Central memory CD8-positive, alpha-beta T cell (primary cell): ENCODE data around the gene CHSY1.

ENCODE experiments used
- ATAC-seq: fragments of 150-1000 bp; cut with Tn5 transposase; replicated peaks from 2 replicates; pipeline ENCODE4 v1.10.0; 2022; ENCODE audit warnings: mild to moderate bottlenecking, moderate FRiP score, moderate number of reproducible peaks; ENCODE audit not compliant: poor library complexity, severe bottlenecking; ENCODE audit errors: extremely low read depth
- DNase-seq, 2 donors: peaks; one replicate each; pipeline ENCODE4 v3.0.0; 2021; ENCODE audit warnings: low spot score in 2 of 2
- H3K27ac Mint-ChIP-seq: one replicate; pipeline ENCODE4 v1.8.0; 2022; ENCODE audit warnings: low read depth, mild to moderate bottlenecking, moderate library complexity, mixed read lengths
- H3K27me3 Mint-ChIP-seq: one replicate; pipeline ENCODE4 v1.8.0; 2022; ENCODE audit warnings: mixed read lengths
- H3K36me3 Mint-ChIP-seq: one replicate; pipeline ENCODE4 v1.8.0; 2022; ENCODE audit warnings: mild to moderate bottlenecking, moderate library complexity, mixed read lengths; ENCODE audit not compliant: insufficient read depth
- H3K4me1 Mint-ChIP-seq: one replicate; pipeline ENCODE4 v1.8.0; 2022; ENCODE audit warnings: mixed read lengths
- H3K4me3 Mint-ChIP-seq: one replicate; pipeline ENCODE4 v1.8.0; 2022; ENCODE audit warnings: mild to moderate bottlenecking, moderate library complexity, mixed read lengths
- H3K9me3 Mint-ChIP-seq: one replicate; pipeline ENCODE4 v1.8.0; 2022; ENCODE audit warnings: mixed read lengths

Gene CHSY1

GRCh38 chr15:101185336-101185735 lies 66.5 kb downstream of the CHSY1 start:
- no peaks in the 10 kb centered on the region for H3K27me3 Mint-ChIP-seq
- no peak for ATAC-seq
- DNase-seq: no peak
- no peak overlapping the region for H3K4me3 Mint-ChIP-seq
- no peaks in the 10 kb centered on the region for H3K9me3 Mint-ChIP-seq
- H3K27ac Mint-ChIP-seq: peak overlapping the region; percentile 54
- H3K4me1 Mint-ChIP-seq: peaks cover 72% of the 10 kb centered on the region
- H3K36me3 Mint-ChIP-seq: peaks cover 3% of the 10 kb centered on the region

- Mint-ChIP-seq H3K4me1 (peaks cover 72% of the 10 kb centered on the region), H3K4me3 (no peak overlapping the region), H3K27me3 (no peaks in the 10 kb centered on the region), H3K27ac (peak overlapping the region; percentile 60), H3K36me3 (peaks cover 3% of the 10 kb centered on the region), H3K9me3 (no peaks in the 10 kb centered on the region)
- ATAC-seq (no peak), DNase-seq (no peak)
These were observed 67.0 kb downstream of the CHSY1 start for GRCh38 chr15:101184830-101185229.

GRCh38 chr15:101183931-101184305 lies 67.9 kb downstream of the CHSY1 start:
- Mint-ChIP-seq H3K27ac (no peak overlapping the region), H3K4me1 (peaks cover 67% of the 10 kb centered on the region), H3K9me3 (no peaks in the 10 kb centered on the region), H3K36me3 (peaks cover 5% of the 10 kb centered on the region), H3K4me3 (no peak overlapping the region), H3K27me3 (no peaks in the 10 kb centered on the region)
- ATAC-seq (no peak), DNase-seq (no peak)

DNA sequence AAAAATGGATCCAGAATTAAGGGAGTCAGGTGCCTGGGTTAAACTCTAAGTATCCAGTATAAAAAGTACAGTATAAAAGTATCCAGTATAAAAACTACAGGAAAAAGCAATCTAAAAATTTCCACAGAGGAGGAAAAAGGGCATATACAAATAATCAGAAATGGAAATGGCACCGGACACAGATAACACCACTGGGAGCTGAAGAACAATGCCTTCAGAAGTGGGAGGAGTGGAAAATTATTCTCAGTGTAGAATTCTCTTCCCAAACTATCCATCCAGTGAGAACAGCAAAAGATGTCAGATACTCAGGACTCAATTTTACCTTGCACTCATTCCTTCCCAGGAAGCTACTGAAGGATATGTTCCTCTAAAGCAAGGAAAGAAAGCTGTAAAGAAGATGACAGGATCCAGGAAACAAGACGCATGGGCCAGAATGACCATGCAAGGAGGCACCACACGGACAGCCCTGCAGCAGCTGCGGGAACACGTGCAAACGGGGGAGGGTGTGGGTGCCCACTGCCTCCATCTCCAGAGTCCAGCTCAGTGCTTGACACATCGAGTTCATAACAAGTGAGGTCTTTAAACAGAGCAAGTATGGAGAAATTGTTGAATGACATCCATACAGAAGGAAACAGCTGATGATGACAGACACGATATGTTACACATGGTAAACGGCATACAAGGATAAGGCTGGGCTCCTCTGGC lies 68.5 kb downstream of the CHSY1 start:
- Mint-ChIP-seq H3K27me3 (no peaks in the 10 kb centered on the region), H3K4me1 (peaks cover 66% of the 10 kb centered on the region), H3K36me3 (peaks cover 5% of the 10 kb centered on the region), H3K27ac (peak overlapping the region; percentile 75), H3K4me3 (no peak overlapping the region), H3K9me3 (no peaks in the 10 kb centered on the region)
- no peak for DNase-seq
- no peak for ATAC-seq

- Mint-ChIP-seq H3K27ac (peak overlapping the region; percentile 75), H3K4me1 (peaks cover 59% of the 10 kb centered on the region), H3K4me3 (no peak overlapping the region), H3K36me3 (peaks cover 11% of the 10 kb centered on the region), H3K27me3 (no peaks in the 10 kb centered on the region), H3K9me3 (no peaks in the 10 kb centered on the region)
- no peak for ATAC-seq
- DNase-seq: no peak
These were observed 69.6 kb downstream of the CHSY1 start for GRCh38 chr15:101182215-101182614.

DNA sequence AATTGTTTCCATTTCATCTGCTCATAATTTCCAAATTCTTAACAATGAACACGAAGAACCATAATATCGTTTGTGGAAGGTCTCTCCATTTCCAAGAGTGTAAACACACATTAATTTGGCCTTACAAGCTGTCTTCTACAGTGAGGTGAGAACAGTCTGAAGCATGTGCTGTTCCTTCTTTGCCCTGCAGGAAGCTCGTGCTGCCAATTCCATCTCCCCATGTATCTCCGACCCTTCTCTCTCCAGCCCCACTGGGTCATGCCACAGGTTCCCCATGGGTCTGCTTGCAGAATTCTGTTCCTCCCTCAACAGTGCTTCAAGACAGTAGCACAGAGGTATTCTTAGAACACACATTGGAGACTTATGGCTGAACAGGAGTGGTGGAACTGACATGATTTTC lies 70.5 kb downstream of the CHSY1 start:
- no peak for ATAC-seq
- no peaks in the 10 kb centered on the region for H3K27me3 Mint-ChIP-seq
- H3K4me3 Mint-ChIP-seq: no peak overlapping the region
- peaks cover 59% of the 10 kb centered on the region for H3K4me1 Mint-ChIP-seq
- peaks cover 11% of the 10 kb centered on the region for H3K36me3 Mint-ChIP-seq
- H3K9me3 Mint-ChIP-seq: no peaks in the 10 kb centered on the region
- no peak overlapping the region for H3K27ac Mint-ChIP-seq
- no peak for DNase-seq

GRCh38 chr15:101180620-101181307 lies 71.1 kb downstream of the CHSY1 start:
- peaks cover 11% of the 10 kb centered on the region for H3K36me3 Mint-ChIP-seq
- no peak for DNase-seq

DNA sequence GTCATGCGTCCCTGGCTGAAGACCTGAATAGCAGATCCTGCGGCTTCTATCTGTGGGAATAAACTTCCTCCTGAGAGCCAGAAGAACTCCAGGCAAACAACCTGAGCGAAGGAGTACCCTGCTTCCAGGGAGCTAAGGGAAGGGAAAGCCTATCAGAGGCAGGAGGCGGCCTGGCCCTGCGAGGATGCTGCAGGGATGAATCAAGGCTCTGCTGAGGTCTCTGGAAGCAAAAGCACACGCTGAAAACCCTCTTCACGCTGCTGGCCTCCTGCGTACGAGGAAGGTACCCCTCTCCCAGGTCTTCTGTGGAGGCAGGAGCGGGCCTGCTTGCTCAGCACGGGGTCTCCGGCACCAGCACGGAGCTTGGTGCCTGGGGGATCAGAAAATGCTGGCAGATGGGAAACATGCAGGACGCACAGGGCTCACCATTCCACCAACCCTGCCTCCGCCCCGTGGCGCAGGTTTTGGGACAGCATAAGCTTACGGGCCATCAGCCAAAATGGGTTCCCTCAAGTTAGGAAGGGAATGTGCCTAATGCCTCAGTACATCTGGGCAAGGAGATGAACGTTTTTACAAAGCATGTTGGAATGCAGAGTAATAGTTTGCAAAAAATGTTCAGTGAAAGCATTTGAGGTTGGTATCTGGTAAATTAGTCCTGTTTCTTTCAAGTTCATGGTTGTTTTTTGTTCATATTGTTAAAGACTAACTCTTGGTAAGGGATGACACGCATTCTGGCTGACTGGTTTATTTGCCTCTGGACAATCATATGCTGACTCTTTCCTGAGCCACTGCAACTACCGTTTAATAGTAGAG lies 72.3 kb downstream of the CHSY1 start:
- Mint-ChIP-seq H3K36me3 (peaks cover 11% of the 10 kb centered on the region), H3K27me3 (no peaks in the 10 kb centered on the region), H3K4me1 (peaks cover 56% of the 10 kb centered on the region), H3K9me3 (no peaks in the 10 kb centered on the region), H3K27ac (no peak overlapping the region), H3K4me3 (no peak overlapping the region)
- ATAC-seq: no peak
- DNase-seq: no peak

More at GRCh38 chr15:101180620-101181307, 71.1 kb downstream of the CHSY1 start:
- peaks cover 58% of the 10 kb centered on the region for H3K4me1 Mint-ChIP-seq
- no peak overlapping the region for H3K4me3 Mint-ChIP-seq
- ATAC-seq: no peak
- no peaks in the 10 kb centered on the region for H3K9me3 Mint-ChIP-seq
- no peak overlapping the region for H3K27ac Mint-ChIP-seq
- no peaks in the 10 kb centered on the region for H3K27me3 Mint-ChIP-seq

GRCh38 chr15:101178931-101179330 lies 72.9 kb downstream of the CHSY1 start:
- ATAC-seq (no peak), DNase-seq (no peak)
- Mint-ChIP-seq H3K9me3 (no peaks in the 10 kb centered on the region), H3K4me3 (no peak overlapping the region), H3K27me3 (no peaks in the 10 kb centered on the region), H3K4me1 (peaks cover 63% of the 10 kb centered on the region), H3K36me3 (peaks cover 11% of the 10 kb centered on the region), H3K27ac (no peak overlapping the region)

- no peak for DNase-seq
- Mint-ChIP-seq H3K4me1 (peaks cover 62% of the 10 kb centered on the region), H3K9me3 (no peaks in the 10 kb centered on the region)
These were observed 73.4 kb downstream of the CHSY1 start for GRCh38 chr15:101178479-101178878.

GRCh38 chr15:101177866-101178265 lies 74.0 kb downstream of the CHSY1 start:
- Mint-ChIP-seq H3K27ac (no peak overlapping the region), H3K36me3 (peaks cover 10% of the 10 kb centered on the region), H3K27me3 (no peaks in the 10 kb centered on the region), H3K4me1 (peaks cover 56% of the 10 kb centered on the region), H3K4me3 (no peak overlapping the region), H3K9me3 (no peaks in the 10 kb centered on the region)
- no peak for DNase-seq
- no peak for ATAC-seq

More at GRCh38 chr15:101178479-101178878, 73.4 kb downstream of the CHSY1 start:
- peaks cover 11% of the 10 kb centered on the region for H3K36me3 Mint-ChIP-seq
- no peak overlapping the region for H3K4me3 Mint-ChIP-seq
- no peak overlapping the region for H3K27ac Mint-ChIP-seq
- no peaks in the 10 kb centered on the region for H3K27me3 Mint-ChIP-seq
- no peak for ATAC-seq

- Mint-ChIP-seq H3K9me3 (no peaks in the 10 kb centered on the region), H3K27me3 (no peaks in the 10 kb centered on the region), H3K27ac (no peak overlapping the region), H3K36me3 (peaks cover 9% of the 10 kb centered on the region), H3K4me1 (peaks cover 43% of the 10 kb centered on the region), H3K4me3 (no peak overlapping the region)
- ATAC-seq (no peak), DNase-seq (no peak)
These were observed 75.2 kb downstream of the CHSY1 start for GRCh38 chr15:101176625-101177024.
